Measurements from ENCODE around the gene MYLK2. TPM values are rescaled to one million over a fixed set of nuclear protein-coding genes. Genes with fewer than 3 reads are reported as not detected.

Gene MYLK2
- total RNA-seq, 4 donors from 2014 or later = 0.10 TPM; not detected in 3

DNA sequence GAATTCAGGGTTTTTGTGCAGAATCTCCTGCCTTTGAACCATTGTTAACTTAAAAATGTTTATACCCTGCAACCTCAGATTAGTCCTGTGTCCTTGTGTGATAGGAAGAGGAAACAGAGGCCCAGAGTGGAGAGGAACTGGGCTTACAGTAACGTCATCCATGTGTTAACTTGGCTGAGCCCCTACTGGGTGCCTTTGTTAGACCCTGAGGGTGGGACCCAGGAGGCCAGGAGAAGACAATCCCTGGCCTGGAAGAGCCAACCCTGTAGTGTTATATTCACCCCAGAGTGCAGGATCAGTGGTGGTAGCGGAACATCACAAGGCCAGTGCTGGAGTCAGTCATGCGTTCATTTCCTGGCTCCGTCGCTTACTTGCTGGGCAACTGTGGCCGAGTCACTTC is 10.6 kb downstream of the MYLK2 start:
- intact Hi-C loops (cut with DNase I; ENCODE audit: low total_unique reads) = no loop called here
- DNase-seq (ENCODE audit: low spot score in 2 of 2) = no peak
- WGBS, 2 donors = 84 to 93% methylated on average over 6 of the region's 6 CpGs
- no peak for TF ChIP-seq POLR2A (IDR thresholded peaks at IDR 0.05)
- TF ChIP-seq, protein P1, sequence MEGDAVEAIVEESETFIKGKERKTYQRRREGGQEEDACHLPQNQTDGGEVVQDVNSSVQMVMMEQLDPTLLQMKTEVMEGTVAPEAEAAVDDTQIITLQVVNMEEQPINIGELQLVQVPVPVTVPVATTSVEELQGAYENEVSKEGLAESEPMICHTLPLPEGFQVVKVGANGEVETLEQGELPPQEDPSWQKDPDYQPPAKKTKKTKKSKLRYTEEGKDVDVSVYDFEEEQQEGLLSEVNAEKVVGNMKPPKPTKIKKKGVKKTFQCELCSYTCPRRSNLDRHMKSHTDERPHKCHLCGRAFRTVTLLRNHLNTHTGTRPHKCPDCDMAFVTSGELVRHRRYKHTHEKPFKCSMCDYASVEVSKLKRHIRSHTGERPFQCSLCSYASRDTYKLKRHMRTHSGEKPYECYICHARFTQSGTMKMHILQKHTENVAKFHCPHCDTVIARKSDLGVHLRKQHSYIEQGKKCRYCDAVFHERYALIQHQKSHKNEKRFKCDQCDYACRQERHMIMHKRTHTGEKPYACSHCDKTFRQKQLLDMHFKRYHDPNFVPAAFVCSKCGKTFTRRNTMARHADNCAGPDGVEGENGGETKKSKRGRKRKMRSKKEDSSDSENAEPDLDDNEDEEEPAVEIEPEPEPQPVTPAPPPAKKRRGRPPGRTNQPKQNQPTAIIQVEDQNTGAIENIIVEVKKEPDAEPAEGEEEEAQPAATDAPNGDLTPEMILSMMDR (IDR thresholded peaks at IDR 0.05) = no peak
- H3K4me3 ChIP-seq (ENCODE audit: low read depth, poor library complexity, severe bottlenecking) = no peak overlapping the region

GRCh38 chr20:31830406-31830981 is 11.3 kb downstream of the MYLK2 start:
- intact Hi-C loops (cut with DNase I; ENCODE audit: low total_unique reads) = no loop called here
- no peak for DNase-seq (ENCODE audit: low spot score in 2 of 2)
- no peak overlapping the region for H3K4me3 ChIP-seq (ENCODE audit: low read depth, poor library complexity, severe bottlenecking)
- 86 to 95% methylated on average over 6 to 7 of the region's 8 CpGs for WGBS, 2 donors
- TF ChIP-seq, protein P1 (IDR thresholded peaks at IDR 0.05) = no peak
- no peak for TF ChIP-seq POLR2A (IDR thresholded peaks at IDR 0.05)

- TF ChIP-seq POLR2A (IDR thresholded peaks at IDR 0.05) = no peak
- TF ChIP-seq, protein P1 (IDR thresholded peaks at IDR 0.05) = no peak
- intact Hi-C loops (cut with DNase I; ENCODE audit: low total_unique reads) = no loop called here
- 91 to 94% methylated on average over 6 of the region's 6 CpGs for WGBS, 2 donors
- no peak overlapping the region for H3K4me3 ChIP-seq (ENCODE audit: low read depth, poor library complexity, severe bottlenecking)
- DNase-seq (ENCODE audit: low spot score in 2 of 2) = no peak
These were observed 12.1 kb downstream of the MYLK2 start for GRCh38 chr20:31831211-31831610.

DNA sequence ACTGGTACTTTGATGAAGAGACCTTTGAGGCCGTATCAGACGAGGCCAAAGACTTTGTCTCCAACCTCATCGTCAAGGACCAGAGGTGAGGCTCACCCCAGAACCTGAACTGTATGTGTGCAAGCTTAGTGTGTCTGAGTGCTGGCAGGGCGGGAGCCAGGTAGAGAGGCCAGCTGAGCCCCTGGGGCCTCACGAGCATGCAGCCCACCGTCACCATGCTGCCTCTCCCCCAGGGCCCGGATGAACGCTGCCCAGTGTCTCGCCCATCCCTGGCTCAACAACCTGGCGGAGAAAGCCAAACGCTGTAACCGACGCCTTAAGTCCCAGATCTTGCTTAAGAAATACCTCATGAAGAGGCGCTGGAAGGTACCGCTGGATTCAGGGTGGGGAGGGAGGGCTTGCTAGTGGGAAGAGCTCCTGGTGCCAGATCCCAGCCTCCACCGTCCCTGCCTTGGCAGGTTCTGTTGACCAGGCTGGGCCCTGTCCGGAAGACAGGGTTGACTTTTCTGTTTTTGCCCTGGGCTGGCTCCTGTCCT is 12.7 kb downstream of the MYLK2 start:
- WGBS, 2 donors = 80 to 85% methylated on average over 17 of the region's 17 CpGs
- no peak for TF ChIP-seq POLR2A (IDR thresholded peaks at IDR 0.05)
- no peak for DNase-seq (ENCODE audit: low spot score in 2 of 2)
- H3K4me3 ChIP-seq (ENCODE audit: low read depth, poor library complexity, severe bottlenecking) = no peak overlapping the region
- intact Hi-C loops (cut with DNase I; ENCODE audit: low total_unique reads) = no loop called here

GRCh38 chr20:31833130-31833930 is 14.2 kb downstream of the MYLK2 start:
- 56 to 61% methylated on average over 12 to 14 of the region's 14 CpGs for WGBS, 2 donors
- H3K4me3 ChIP-seq (ENCODE audit: low read depth, poor library complexity, severe bottlenecking) = no peak overlapping the region
- DNase-seq (ENCODE audit: low spot score in 2 of 2) = peak in 1 of 2 donors; percentile 92
- intact Hi-C loops (cut with DNase I; ENCODE audit: low total_unique reads) = no loop called here
- TF ChIP-seq, protein P1 (IDR thresholded peaks at IDR 0.05) = peak in 1 of 3 donors; percentile 29
- TF ChIP-seq POLR2A (IDR thresholded peaks at IDR 0.05) = no peak

DNA sequence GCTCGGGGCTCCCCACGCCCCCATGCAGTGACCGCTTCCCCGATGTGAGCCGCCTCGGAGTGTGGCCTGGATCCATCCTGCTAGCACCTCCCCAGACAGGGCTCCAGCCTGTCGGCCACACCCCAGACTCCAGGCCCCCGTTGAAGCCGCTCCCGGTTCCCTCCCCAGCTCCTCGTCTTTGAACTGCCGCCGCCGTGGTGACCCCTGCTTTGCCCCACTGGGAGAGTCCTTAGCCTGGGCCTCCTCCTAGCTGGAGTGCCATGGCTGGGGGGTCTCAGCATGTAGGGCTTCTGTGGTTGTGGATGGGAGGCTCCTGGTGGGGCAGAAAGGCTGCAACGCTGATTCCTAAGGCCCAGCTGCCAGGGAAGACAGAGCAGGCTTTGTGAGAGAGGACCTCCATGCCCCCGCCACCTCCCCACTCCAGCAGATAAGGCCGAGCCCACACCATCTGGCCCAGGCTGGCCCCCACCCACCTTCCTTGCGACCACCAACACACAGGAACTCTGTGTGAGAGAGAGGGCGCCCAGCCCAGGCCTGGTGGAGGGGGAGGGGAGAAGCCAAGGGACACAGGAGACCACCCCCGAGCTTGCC is 14.9 kb downstream of the MYLK2 start:
- WGBS, 2 donors = 75% methylated on average over 17 of the region's 20 CpGs
- H3K4me3 ChIP-seq (ENCODE audit: low read depth, poor library complexity, severe bottlenecking) = no peak overlapping the region
- intact Hi-C loops (cut with DNase I; ENCODE audit: low total_unique reads) = no loop called here
- TF ChIP-seq, protein P1 (IDR thresholded peaks at IDR 0.05) = no peak
- no peak for TF ChIP-seq POLR2A (IDR thresholded peaks at IDR 0.05)
- DNase-seq (ENCODE audit: low spot score in 2 of 2) = no peak

All from lower leg skin (tissue), 4 donors.